ENCODE data around the gene METTL8. TPM values are rescaled to one million over a fixed set of nuclear protein-coding genes. Genes with fewer than 3 reads are reported as not detected.

The METTL8 gene
- total RNA-seq, 1 donor = 23.9 TPM

DNA sequence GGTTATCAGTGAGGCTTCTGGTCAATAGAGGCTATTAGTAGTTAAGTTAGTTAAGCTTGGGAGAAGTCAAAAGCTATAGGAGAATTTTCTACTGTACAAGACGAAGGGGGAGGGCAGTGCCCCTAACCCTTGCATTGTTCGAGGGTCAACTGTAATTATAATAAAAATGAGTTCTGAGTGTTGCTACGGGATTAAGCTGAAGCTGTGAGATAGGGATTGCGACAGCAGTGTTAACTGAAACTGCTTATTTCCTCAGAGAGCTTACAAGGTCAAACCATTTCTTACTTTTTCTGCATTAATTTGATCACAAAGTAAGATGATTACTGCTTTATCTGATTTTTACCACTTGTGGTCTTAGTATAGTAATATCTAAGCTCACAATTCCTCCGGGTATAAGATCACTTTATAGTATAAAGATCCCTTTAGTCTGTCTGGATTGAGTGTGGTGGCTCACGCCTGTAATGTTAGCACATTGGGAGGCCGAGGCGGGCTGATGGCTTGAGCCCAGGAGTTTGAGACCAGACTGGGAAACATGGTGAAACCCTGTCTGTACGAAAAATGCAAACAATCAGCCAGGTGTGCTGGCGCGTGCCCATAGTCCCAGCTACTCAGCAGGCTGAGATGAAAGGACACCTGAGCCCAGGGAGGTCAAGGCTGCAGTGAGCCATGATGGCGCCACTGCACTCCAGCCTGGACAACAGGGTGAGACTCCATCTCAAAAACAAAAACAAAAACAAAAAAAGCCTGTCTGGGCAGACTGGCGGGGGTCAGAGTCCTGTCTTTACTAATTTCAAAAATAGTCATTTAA, 153.6 kb downstream of the METTL8 start:
- no peak overlapping the region for H2AFZ ChIP-seq (ENCODE audit: low read length)
- TF ChIP-seq, protein P1, sequence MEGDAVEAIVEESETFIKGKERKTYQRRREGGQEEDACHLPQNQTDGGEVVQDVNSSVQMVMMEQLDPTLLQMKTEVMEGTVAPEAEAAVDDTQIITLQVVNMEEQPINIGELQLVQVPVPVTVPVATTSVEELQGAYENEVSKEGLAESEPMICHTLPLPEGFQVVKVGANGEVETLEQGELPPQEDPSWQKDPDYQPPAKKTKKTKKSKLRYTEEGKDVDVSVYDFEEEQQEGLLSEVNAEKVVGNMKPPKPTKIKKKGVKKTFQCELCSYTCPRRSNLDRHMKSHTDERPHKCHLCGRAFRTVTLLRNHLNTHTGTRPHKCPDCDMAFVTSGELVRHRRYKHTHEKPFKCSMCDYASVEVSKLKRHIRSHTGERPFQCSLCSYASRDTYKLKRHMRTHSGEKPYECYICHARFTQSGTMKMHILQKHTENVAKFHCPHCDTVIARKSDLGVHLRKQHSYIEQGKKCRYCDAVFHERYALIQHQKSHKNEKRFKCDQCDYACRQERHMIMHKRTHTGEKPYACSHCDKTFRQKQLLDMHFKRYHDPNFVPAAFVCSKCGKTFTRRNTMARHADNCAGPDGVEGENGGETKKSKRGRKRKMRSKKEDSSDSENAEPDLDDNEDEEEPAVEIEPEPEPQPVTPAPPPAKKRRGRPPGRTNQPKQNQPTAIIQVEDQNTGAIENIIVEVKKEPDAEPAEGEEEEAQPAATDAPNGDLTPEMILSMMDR (IDR thresholded peaks at IDR 0.05; ENCODE audit: extremely low read depth, low read depth, low read length) = no peak
- H3K79me2 ChIP-seq (ENCODE audit: insufficient read depth, low read length) = no peaks in the 10 kb centered on the region
- H3K27me3 ChIP-seq (ENCODE audit: insufficient read depth, low read length) = no peaks in the 10 kb centered on the region
- DNase-seq (ENCODE audit: insufficient read length, low spot score, missing footprints) = no peak
- no peak overlapping the region for H3K4me3 ChIP-seq (ENCODE audit: insufficient read depth, low read length)
- no peaks in the 10 kb centered on the region for H3K36me3 ChIP-seq (ENCODE audit: insufficient read depth, low read length)
- no peak overlapping the region for H3K27ac ChIP-seq (ENCODE audit: low read depth, low read length)
- H4K20me1 ChIP-seq (ENCODE audit: insufficient read depth, low read length) = no peaks in the 10 kb centered on the region
- H3K4me1 ChIP-seq (ENCODE audit: insufficient read depth, low read length) = no peaks in the 10 kb centered on the region
- no peak overlapping the region for H3K4me2 ChIP-seq (ENCODE audit: insufficient read depth, low read length)
- H3K9me3 ChIP-seq (ENCODE audit: low read depth, low read length) = no peaks in the 10 kb centered on the region

DNA sequence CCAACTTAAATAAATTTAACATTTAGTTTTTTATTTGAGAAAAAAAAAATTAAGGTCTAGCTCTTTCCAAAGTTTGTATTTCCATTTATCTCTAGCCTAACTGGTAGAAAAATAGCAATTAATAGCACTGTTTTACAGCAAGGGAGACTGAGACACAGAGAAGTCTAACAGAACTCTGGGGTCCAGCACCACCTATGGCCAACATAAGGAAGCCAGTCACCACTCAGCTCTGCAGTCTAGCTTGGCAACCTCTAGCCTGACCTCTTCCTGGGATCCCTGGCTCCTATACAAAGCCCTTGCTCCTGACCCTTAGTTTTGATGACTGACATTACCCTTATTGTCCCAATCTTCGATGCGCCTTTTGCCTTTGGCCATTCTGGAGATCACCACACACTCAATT, 159.0 kb downstream of the METTL8 start:
- H4K20me1 ChIP-seq (ENCODE audit: insufficient read depth, low read length) = no peaks in the 10 kb centered on the region
- TF ChIP-seq, protein P1 (IDR thresholded peaks at IDR 0.05; ENCODE audit: extremely low read depth, low read depth, low read length) = no peak
- DNase-seq (ENCODE audit: insufficient read length, low spot score, missing footprints) = no peak
- no peaks in the 10 kb centered on the region for H3K27me3 ChIP-seq (ENCODE audit: insufficient read depth, low read length)
- H3K36me3 ChIP-seq (ENCODE audit: insufficient read depth, low read length) = no peaks in the 10 kb centered on the region
- H3K4me3 ChIP-seq (ENCODE audit: insufficient read depth, low read length) = no peak overlapping the region
- H3K27ac ChIP-seq (ENCODE audit: low read depth, low read length) = no peak overlapping the region
- H3K4me2 ChIP-seq (ENCODE audit: insufficient read depth, low read length) = no peak overlapping the region
- H3K9me3 ChIP-seq (ENCODE audit: low read depth, low read length) = no peaks in the 10 kb centered on the region
- no peaks in the 10 kb centered on the region for H3K79me2 ChIP-seq (ENCODE audit: insufficient read depth, low read length)
- peaks cover 11% of the 10 kb centered on the region for H3K4me1 ChIP-seq (ENCODE audit: insufficient read depth, low read length)
- H2AFZ ChIP-seq (ENCODE audit: low read length) = no peak overlapping the region

DNA sequence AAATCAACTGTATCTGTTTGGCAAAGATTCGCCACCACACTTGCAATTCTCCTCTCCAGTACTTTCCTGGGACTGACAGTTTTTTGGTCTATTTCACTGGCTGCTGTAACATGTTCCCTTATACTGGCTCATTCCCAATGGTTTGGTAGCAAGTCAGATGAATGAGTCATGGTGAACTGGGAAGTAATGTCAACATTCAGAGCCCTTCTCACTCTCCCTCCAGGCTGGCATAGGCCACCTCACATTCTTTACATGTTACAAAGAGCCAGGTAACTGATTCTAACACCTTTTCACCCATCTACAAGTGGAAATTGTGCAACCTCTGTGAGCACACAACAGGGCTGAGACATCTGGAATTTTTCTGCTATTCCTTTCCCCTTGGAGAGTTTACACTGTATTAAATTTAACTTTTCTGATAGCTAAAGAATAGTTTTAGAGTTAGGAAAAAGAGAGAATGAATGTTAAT, 161.8 kb downstream of the METTL8 start:
- peak; percentile 83 for DNase-seq (ENCODE audit: insufficient read length, low spot score, missing footprints)
- Histone ChIP-seq H2AFZ (ENCODE audit: low read length) (no peak overlapping the region), H4K20me1 (ENCODE audit: insufficient read depth, low read length) (no peaks in the 10 kb centered on the region), H3K79me2 (ENCODE audit: insufficient read depth, low read length) (no peaks in the 10 kb centered on the region), H3K4me1 (ENCODE audit: insufficient read depth, low read length) (peaks cover 11% of the 10 kb centered on the region), H3K4me3 (ENCODE audit: insufficient read depth, low read length) (no peak overlapping the region), H3K27me3 (ENCODE audit: insufficient read depth, low read length) (no peaks in the 10 kb centered on the region), H3K36me3 (ENCODE audit: insufficient read depth, low read length) (no peaks in the 10 kb centered on the region), H3K27ac (ENCODE audit: low read depth, low read length) (no peak overlapping the region), H3K4me2 (ENCODE audit: insufficient read depth, low read length) (peak overlapping the region; percentile 41), H3K9me3 (ENCODE audit: low read depth, low read length) (no peaks in the 10 kb centered on the region)
- TF ChIP-seq, protein P1 (IDR thresholded peaks at IDR 0.05; ENCODE audit: extremely low read depth, low read depth, low read length) = no peak

DNA sequence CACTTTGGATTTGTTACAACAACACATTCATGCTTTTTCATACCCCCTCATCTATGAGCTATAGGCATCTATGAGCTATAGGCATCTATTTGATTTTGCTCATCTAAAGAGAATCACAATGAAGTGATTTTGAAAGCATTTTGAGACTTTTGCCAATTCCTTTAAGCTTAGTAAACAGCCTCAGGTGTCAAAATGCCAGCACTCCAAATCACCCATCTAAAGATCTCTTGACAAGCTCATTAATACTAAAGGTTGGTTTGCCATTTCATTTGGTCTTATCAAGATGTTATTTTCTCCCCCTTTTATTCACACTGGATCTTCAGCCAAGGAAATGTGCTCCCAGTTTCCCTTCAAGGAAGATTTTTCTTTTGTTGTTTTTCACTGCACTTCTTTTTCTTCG, 162.4 kb downstream of the METTL8 start:
- Histone ChIP-seq H4K20me1 (ENCODE audit: insufficient read depth, low read length) (no peaks in the 10 kb centered on the region), H3K9me3 (ENCODE audit: low read depth, low read length) (no peaks in the 10 kb centered on the region), H3K27me3 (ENCODE audit: insufficient read depth, low read length) (no peaks in the 10 kb centered on the region), H3K4me1 (ENCODE audit: insufficient read depth, low read length) (peaks cover 11% of the 10 kb centered on the region), H2AFZ (ENCODE audit: low read length) (no peak overlapping the region), H3K4me3 (ENCODE audit: insufficient read depth, low read length) (no peak overlapping the region), H3K36me3 (ENCODE audit: insufficient read depth, low read length) (no peaks in the 10 kb centered on the region), H3K27ac (ENCODE audit: low read depth, low read length) (no peak overlapping the region), H3K79me2 (ENCODE audit: insufficient read depth, low read length) (no peaks in the 10 kb centered on the region), H3K4me2 (ENCODE audit: insufficient read depth, low read length) (no peak overlapping the region)
- TF ChIP-seq, protein P1 (IDR thresholded peaks at IDR 0.05; ENCODE audit: extremely low read depth, low read depth, low read length) = no peak
- no peak for DNase-seq (ENCODE audit: insufficient read length, low spot score, missing footprints)
